ENCODE data around the gene DYNC2LI1.

DNA sequence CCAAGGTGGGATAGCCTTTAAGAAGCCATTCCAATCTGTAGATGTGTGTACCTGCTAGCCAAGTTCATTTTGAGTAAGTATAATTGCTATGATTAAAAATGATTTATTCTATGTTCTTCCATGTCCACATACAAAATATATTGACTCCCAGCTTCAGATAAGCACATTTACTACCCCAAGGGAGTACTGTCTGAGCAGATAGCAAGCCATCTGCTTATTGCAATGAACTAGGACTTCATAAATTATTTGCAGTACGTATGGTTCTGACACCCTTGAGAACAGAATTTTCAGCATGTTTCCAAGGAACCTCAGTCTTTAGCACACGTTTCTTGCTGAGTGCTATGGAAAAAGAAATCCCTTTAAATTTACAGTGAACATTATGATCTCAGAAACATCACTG is 36.6 kb downstream of the DYNC2LI1 start:
- no peak for TF ChIP-seq CTCF (IDR thresholded peaks at IDR 0.05)
- no peak for TF ChIP-seq POLR2A (IDR thresholded peaks at IDR 0.05)
- no peak for TF ChIP-seq EP300 (IDR thresholded peaks at IDR 0.05)
